GM10847 (cell line): Measurements from ENCODE around the gene ADCY6.

Experiments used
- POLR2A ChIP-seq: IDR thresholded peaks from 2 replicates; pipeline ENCODE4 v1.6.1; 2011; ENCODE audit not compliant: insufficient read length; ENCODE audit errors: extremely low read depth

Gene ADCY6

DNA sequence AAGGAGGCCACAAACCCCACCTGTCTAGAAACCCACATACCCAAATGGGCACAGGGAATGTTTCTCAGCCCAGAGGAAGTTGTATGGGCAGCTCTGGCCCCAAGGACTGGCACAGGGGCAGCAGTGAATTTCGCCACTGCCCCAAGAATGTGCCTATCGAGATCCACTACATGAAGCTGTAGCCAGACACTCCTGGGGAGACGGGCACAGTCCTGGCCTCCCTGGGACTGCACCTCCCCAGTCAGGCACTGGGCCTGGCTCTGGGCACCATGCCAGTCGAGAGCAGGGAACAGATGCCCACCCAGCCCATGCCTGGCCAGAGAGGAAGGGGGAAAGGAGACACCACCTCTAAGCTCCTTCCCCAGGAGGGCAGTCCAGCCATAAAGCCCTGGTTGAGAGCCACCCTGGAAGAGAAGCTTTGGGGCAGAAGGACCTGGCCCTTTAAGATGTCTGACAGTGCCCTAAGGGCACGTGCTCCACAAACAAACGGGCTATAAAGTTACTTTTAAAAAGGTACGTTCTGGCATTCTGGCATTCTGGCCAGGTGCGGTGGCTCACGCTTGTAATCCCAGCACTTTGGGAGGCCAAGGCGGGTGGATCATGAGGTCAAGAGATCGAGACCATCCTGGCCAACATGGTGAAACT lies 8.4 kb downstream of the ADCY6 start:
- no peak for TF ChIP-seq POLR2A

DNA sequence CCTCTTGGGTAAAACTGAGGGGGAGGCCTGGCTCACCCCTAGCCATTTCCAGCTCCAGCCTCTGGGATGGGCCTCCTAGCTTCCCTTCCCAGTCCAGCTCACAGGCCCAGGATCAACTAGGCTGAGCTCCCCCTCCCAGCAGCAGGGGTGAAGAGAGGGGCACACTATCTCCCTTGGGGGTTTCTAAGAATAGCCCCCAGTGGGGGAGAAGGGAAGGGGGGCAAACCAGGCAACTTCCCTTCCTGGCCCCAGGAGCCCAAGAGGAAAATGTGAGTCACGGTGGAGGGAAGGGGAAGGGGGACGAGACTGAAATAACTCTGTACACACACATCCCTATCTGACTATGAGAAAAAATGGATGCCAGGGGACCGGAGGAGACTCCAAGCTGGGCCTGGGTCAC lies 9.0 kb downstream of the ADCY6 start:
- TF ChIP-seq POLR2A, result no peak

DNA sequence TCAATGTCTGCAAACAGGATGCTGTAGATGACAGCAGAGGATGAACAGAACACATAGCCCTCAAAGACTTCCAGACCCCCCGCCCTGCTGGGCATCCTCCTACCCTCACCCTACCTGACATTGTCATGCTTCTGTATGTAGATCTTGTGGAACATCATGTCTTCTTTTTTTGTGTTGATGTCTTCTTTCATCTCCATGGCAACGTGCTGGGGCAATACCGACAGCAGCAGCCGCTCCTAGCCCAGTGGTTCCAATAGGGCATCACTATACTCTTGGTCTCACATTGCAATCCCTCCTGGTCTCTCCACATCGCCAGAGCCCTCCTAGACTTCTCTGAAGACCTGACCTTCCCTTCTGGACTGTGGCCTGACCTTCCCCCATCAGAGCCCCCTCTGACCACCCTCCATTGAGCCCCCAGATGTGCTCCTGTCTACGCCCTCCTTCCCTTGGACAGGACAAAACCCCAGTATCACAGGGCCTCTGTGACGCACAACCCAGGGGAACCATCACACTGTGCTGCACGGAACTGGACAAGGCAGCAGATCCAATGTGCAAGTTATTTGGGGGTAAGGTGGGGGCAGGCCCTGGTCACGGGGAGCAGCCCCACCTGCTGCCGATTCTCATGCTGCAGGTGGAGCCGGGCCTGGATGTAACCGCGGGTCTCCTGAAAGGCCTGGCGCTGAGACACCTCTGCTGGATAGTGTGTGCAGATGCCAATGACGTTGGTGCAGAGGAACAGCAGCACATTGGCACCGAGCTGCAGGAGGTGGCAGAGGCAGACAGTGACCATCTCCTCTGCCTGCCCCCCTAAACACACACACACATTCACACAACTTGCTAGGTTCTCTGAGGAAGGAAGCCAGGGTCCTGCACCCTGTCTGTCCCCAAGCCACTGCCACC lies 11.1 kb downstream of the ADCY6 start:
- no peak for TF ChIP-seq POLR2A

DNA sequence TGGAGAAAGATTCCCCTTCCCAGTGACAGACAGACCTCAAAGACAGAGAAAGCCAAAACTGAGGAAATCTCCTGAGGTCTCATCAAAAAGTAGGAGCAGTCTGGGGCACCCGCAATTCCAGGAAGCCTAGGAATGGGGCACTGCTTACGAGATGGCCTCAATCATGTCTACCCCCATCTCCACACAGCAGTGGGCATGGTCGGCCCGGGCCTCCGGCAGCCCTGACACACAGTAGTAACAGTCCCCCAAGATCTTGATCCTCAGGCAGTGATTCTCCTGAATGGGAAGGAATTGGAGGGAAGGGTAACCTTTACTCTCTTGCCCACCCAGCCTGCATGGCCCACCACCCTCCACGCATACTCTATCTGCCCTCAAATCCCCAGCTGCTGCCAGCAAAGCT lies 11.9 kb downstream of the ADCY6 start:
- no peak for TF ChIP-seq POLR2A

DNA sequence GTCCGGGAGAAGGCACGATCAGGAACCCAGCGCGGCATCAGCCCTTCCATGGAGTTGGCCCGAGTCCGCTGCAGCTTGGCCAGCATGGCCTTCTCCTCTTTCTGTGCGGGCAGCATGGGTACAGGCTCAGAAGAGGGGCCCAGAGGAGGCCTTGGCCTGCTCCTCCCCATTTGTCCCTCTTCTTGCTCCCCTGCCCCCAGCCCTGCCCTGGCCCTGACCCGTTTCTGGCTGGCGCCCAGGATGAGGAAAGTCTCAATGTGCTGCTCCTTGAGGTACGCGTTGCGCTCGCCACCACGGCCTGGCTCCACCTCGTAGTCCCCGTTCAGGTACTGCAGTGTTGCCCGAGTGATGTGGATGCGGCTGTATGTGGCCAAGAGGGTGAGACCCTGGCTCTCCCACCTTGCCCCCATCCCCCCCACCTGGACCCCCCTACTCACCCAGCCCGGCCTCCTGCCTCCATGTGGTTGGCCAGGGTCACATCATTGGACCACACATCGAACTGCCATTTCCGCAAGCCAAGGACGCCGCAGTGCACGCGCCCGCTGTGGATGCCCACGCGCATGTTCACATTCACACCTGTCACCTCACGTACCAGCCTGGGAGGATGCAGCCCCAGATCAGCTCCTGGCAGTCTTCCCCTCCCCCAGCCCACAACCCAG lies 12.8 kb downstream of the ADCY6 start:
- TF ChIP-seq POLR2A, result no peak

GRCh38 chr12:48775299-48775698 lies 13.6 kb downstream of the ADCY6 start:
- TF ChIP-seq POLR2A, result no peak

GRCh38 chr12:48774516-48774915 lies 14.4 kb downstream of the ADCY6 start:
- no peak for TF ChIP-seq POLR2A

DNA sequence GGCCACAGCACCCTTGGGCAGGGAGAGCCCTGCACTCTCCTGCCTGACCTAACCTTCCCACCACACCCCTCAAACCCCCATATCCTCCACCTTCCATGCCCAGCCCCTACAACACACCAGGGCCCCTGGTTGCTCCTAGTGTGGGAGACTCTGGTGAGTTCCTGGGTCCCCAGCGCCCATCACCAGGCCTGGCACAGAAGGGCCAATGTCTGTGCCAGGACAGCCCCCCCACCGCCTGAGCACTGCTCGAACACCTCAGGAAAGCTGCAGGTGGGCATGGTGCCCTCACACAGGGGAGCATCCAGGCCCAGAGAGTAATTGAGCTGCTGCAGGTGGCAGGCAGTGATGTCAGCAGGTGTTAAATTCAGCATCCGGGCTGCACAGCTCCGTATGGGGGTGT lies 15.2 kb downstream of the ADCY6 start:
- TF ChIP-seq POLR2A, result no peak

GRCh38 chr12:48771588-48772112 lies 17.2 kb downstream of the ADCY6 start:
- TF ChIP-seq POLR2A, result no peak

DNA sequence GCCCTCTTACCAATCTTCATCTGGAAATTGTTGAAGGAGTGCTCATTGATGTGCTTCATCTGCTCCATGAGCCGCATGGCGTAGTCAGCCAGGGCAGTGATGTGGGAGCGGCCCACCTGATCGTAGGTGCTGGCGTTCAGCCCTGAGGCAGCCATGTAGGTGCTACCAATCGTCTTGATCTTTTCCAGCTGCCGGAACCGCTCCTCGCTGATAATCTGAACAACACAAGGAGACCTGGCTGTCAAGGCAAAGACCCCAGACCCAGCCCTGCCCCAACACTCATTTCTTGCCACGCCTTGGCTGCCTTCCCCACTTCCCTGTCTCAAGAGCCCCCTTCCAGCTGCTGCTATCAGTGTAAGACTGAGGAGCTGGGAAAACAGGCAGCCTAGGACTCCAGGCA lies 18.1 kb downstream of the ADCY6 start:
- TF ChIP-seq POLR2A, result no peak

DNA sequence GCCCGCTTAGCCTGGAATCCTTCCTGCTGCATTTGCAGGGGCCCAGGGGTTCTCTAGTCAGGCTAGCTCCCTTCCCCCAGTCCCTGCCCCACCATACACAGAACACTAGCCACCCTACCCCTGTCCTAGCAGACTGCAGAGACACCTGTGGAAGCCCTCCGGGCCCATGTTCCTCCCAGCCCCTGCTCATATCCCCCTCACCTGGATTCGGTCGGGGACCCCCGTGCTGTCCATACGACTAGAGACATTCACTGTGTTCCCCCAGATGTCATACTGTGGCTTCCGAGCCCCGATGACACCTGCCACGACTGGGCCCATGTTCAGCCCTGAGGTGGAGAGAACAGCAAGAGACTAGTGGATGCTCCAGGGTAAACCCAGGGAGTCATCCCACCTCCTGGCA lies 20.2 kb downstream of the ADCY6 start:
- no peak for TF ChIP-seq POLR2A

- no peak for TF ChIP-seq POLR2A
These were observed 20.7 kb downstream of the ADCY6 start for GRCh38 chr12:48768147-48768546.

- TF ChIP-seq POLR2A, result no peak
These were observed 21.4 kb downstream of the ADCY6 start for GRCh38 chr12:48767521-48767920.

DNA sequence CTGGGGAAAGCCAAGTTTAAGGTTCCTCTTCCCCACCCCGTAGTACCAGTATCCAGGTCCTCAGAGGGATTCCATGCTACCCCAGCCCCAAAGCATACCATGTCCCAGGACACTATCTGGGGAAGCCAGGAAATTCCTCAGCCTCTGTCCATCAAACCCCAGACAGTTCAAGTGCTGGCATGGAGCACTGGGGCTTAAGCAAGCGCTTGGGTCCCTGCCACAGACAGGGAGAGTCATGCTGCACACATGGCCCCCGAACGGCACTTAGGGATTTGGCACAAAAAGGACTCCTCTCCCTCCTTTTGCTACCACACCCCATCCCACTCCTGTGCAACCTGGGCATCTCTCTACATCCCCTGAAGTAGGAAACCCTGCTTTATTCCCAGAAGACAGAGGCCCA lies 21.8 kb downstream of the ADCY6 start:
- TF ChIP-seq POLR2A, result no peak

DNA sequence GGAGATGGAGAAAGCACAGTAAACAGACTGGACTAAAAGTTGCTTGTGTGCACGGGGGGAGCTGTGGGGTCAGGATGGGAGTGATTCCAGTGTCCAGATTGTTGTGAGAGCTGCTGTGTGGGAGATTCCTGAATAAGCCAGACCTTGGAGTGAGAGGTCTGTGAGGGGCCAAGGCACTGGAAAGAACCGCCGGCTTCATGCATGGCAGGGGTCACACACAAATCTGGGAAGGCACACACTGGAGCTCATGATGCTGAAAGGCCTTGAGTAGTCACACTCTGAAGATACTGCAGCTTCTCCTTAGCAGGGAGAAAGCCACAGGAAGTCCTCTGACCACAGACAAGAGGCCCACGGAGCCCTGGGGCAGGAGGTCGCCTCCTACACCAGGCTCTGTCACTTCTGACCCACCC lies 23.1 kb downstream of the ADCY6 start:
- TF ChIP-seq POLR2A, result no peak

DNA sequence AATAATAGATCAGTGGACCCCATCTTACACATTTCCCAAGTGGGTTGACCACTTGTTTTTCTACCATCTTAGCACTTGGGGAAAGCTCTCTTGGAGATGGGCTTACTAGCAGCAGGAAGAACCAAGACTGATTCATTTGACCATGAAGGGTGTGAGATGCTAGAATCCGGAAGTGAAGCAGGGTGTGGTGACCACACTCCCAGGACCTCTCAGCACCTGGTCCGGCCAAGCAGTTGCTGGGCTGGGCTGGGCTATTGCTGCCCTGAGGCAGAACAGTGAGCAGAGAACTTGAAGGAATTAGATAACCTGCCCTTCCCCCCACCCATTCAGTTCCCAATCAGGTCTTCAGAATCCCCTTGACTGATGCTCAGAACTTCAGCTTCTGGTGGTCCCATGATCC lies 24.4 kb downstream of the ADCY6 start:
- TF ChIP-seq POLR2A, result no peak
